SU-DHL-6 (cell line): Measurements from ENCODE around the gene CCT2.

ENCODE experiments used
- H2AFZ ChIP-seq: fragments of 200-600 bp; sonication (generic); 2 replicates; pipeline ENCODE4 v1.6.1; 2014; ENCODE audit warnings: low read depth, mild to moderate bottlenecking, moderate library complexity, mixed read lengths, antibody characterized with exemption, low read length; ENCODE audit not compliant: severe bottlenecking
- H3F3A ChIP-seq: fragments of 200-600 bp; shearing (Covaris generic); 2 replicates; pipeline ENCODE4 v1.6.0; 2016; ENCODE audit warnings: antibody characterized with exemption, mild to moderate bottlenecking; ENCODE audit not compliant: insufficient read depth
- H3K27ac ChIP-seq: fragments of 200-600 bp; sonication (generic); 2 replicates; pipeline ENCODE4 v1.5.1; 2016; ENCODE audit warnings: low read depth, mild to moderate bottlenecking, low read length, moderate library complexity, mixed read lengths
- H3K27me3 ChIP-seq: fragments of 200-600 bp; sonication (generic), shearing (Covaris generic); 2 replicates; pipeline ENCODE4 v1.6.0; 2014; ENCODE audit warnings: mild to moderate bottlenecking, low read length
- H3K36me3 ChIP-seq: fragments of 200-600 bp; sonication (generic); 2 replicates; pipeline ENCODE4 v1.6.1; 2014; ENCODE audit warnings: mild to moderate bottlenecking, low read length, mixed read lengths
- H3K4me2 ChIP-seq: fragments of 300-600, 200-600 bp; shearing (Covaris generic), sonication (generic); 2 replicates; pipeline ENCODE4 v1.6.0; 2014; ENCODE audit warnings: low read length, low read depth, mild to moderate bottlenecking; ENCODE audit not compliant: poor library complexity, severe bottlenecking
- H3K4me3 ChIP-seq: fragments of 200-600 bp; sonication (generic); 2 replicates; pipeline ENCODE4 v1.5.1; 2014; ENCODE audit warnings: antibody characterized with exemption, low read length, mild to moderate bottlenecking, mixed read lengths; ENCODE audit not compliant: insufficient read depth, poor library complexity, severe bottlenecking
- H3K79me2 ChIP-seq: fragments of 200-600 bp; sonication (generic); 2 replicates; pipeline ENCODE4 v1.6.1; 2014; ENCODE audit warnings: mild to moderate bottlenecking, low read length, moderate library complexity; ENCODE audit not compliant: insufficient read depth
- H3K9ac ChIP-seq: fragments of 200-600 bp; sonication (generic); 2 replicates; pipeline ENCODE4 v1.7.0; 2014; ENCODE audit warnings: mild to moderate bottlenecking, low read length
- H3K9me2 ChIP-seq: fragments of 200-600 bp; sonication (generic); replicated peaks from 2 replicates; pipeline ENCODE4 v1.6.1; 2014; ENCODE audit warnings: low read length; ENCODE audit not compliant: insufficient read depth
- H3K9me3 ChIP-seq: fragments of 200-600 bp; sonication (generic); 2 replicates; pipeline ENCODE4 v1.6.1; 2014; ENCODE audit warnings: low read length, mixed read lengths; ENCODE audit not compliant: insufficient read depth
- H4K20me1 ChIP-seq: fragments of 200-600 bp; sonication (generic); 2 replicates; pipeline ENCODE4 v1.6.1; 2014; ENCODE audit warnings: low read depth, mild to moderate bottlenecking, antibody characterized with exemption, low read length, moderate library complexity, mixed read lengths
- EZH2phosphoT487 ChIP-seq: fragments of 200-600 bp; sonication (generic), shearing (Covaris generic); conservative IDR thresholded peaks from 2 replicates; pipeline ENCODE4 v1.6.1; 2018; ENCODE audit warnings: mild to moderate bottlenecking, antibody characterized with exemption, low read length, moderate library complexity, mixed read lengths
- TF ChIP-seq, protein P1 (sequence below): fragments of 200-600 bp; sonication (generic); IDR thresholded peaks from one replicate; pipeline ENCODE4 v1.5.1; 2017; ENCODE audit warnings: antibody characterized with exemption, mild to moderate bottlenecking, low read length, moderate library complexity; ENCODE audit not compliant: insufficient read depth, poor library complexity, severe bottlenecking

CCT2 gene

DNA sequence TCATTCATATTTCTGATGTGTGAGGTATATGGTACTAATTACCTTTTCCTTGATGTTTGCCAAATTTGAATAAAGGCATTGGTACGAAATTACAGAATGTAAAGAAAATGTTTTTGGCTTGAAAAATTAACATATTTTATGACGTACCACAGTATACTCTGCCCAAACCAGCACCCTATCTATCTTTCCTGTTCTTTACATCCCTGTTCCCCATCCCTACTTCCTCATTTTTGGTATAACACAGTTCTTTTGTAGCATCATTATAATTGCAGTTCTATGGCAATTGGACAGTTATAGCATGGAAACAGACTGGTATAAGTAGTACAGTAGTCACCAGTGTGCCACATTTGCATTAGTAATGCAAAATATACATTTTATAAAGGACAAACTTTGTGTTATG lies 7.0 kb upstream of the CCT2 start:
- Histone ChIP-seq H3K79me2 (no peaks in the 10 kb centered on the region), H2AFZ (no peak overlapping the region), H3K9ac (no peak overlapping the region), H3K4me3 (no peak overlapping the region), H3K27ac (no peak overlapping the region), H3K9me3 (no peaks in the 10 kb centered on the region), H4K20me1 (no peaks in the 10 kb centered on the region), H3K27me3 (no peaks in the 10 kb centered on the region), H3K36me3 (no peaks in the 10 kb centered on the region; the same call in 1 of the 2 replicates), H3K9me2 (no peaks in the 10 kb centered on the region), H3K4me2 (no peak overlapping the region), H3F3A (0 out of 2 replicates have a peak, but pooled peaks cover 4% of the 10 kb centered on the region)
- TF ChIP-seq EZH2phosphoT487, result no peak
- TF ChIP-seq, protein P1, sequence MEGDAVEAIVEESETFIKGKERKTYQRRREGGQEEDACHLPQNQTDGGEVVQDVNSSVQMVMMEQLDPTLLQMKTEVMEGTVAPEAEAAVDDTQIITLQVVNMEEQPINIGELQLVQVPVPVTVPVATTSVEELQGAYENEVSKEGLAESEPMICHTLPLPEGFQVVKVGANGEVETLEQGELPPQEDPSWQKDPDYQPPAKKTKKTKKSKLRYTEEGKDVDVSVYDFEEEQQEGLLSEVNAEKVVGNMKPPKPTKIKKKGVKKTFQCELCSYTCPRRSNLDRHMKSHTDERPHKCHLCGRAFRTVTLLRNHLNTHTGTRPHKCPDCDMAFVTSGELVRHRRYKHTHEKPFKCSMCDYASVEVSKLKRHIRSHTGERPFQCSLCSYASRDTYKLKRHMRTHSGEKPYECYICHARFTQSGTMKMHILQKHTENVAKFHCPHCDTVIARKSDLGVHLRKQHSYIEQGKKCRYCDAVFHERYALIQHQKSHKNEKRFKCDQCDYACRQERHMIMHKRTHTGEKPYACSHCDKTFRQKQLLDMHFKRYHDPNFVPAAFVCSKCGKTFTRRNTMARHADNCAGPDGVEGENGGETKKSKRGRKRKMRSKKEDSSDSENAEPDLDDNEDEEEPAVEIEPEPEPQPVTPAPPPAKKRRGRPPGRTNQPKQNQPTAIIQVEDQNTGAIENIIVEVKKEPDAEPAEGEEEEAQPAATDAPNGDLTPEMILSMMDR, result no peak

- no peak overlapping the region for H3K9ac ChIP-seq
- no peaks in the 10 kb centered on the region for H4K20me1 ChIP-seq
- 0 out of 2 replicates have a peak, but pooled peaks cover 4% of the 10 kb centered on the region for H3F3A ChIP-seq
- no peaks in the 10 kb centered on the region for H3K9me2 ChIP-seq
- H3K4me2 ChIP-seq, result no peak overlapping the region
- no peaks in the 10 kb centered on the region for H3K79me2 ChIP-seq
- no peaks in the 10 kb centered on the region for H3K27me3 ChIP-seq
- H3K9me3 ChIP-seq, result no peaks in the 10 kb centered on the region
- no peaks in the 10 kb centered on the region; the same call in 1 of the 2 replicates for H3K36me3 ChIP-seq
- TF ChIP-seq EZH2phosphoT487, result no peak
- TF ChIP-seq, protein P1, result no peak
- no peak overlapping the region for H3K4me3 ChIP-seq
- H3K27ac ChIP-seq, result no peak overlapping the region
- no peak overlapping the region for H2AFZ ChIP-seq
Observed at GRCh38 chr12:69579029-69579428, 6.2 kb upstream of the CCT2 start.

DNA sequence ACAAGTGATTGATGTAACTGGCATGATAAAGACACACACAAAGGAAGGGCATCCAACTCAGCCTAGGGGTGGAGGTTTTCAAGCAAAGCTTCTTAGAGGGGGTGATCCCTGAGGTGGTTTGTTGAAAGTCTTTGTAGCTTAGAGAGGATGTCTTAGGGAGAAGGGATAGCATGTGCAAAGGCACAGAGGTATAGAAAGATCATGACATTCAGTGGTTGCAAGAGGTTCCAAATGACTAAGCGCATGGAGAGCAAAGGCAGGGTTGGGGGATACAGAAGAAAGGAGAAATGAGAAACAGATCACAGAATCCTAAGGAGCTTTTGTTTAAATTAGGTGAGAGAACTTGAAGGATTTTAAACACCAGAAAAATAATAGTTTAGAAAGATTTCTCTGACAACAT lies 5.2 kb upstream of the CCT2 start:
- H3K9me3 ChIP-seq, result no peaks in the 10 kb centered on the region
- H3K36me3 ChIP-seq, result no peaks in the 10 kb centered on the region
- H3F3A ChIP-seq, result 0 out of 2 replicates have a peak, but pooled peaks cover 4% of the 10 kb centered on the region
- H3K9ac ChIP-seq, result no peak overlapping the region
- H3K27ac ChIP-seq, result no peak overlapping the region
- H3K79me2 ChIP-seq, result no peaks in the 10 kb centered on the region
- TF ChIP-seq, protein P1, result no peak
- TF ChIP-seq EZH2phosphoT487, result no peak
- no peak overlapping the region for H3K4me2 ChIP-seq
- H4K20me1 ChIP-seq, result no peaks in the 10 kb centered on the region
- no peak overlapping the region for H3K4me3 ChIP-seq
- H3K9me2 ChIP-seq, result no peaks in the 10 kb centered on the region
- no peaks in the 10 kb centered on the region for H3K27me3 ChIP-seq
- H2AFZ ChIP-seq, result no peak overlapping the region
